Femur (tissue), 1 donor: Measurements from ENCODE around the gene ATXN7L3.
A peak's percentile ranks its signal among the peaks of the same experiment; 100 is the strongest.
"Not testable (repeated sequence)": the region's sequence is repeated elsewhere in the genome, so short reads cannot be mapped to it uniquely, and the experiment has no call there.

ENCODE experiments used
- DNase-seq: peaks from one replicate; pipeline ENCODE4 v3.0.0-alpha.2; 2017

The ATXN7L3 gene

DNA sequence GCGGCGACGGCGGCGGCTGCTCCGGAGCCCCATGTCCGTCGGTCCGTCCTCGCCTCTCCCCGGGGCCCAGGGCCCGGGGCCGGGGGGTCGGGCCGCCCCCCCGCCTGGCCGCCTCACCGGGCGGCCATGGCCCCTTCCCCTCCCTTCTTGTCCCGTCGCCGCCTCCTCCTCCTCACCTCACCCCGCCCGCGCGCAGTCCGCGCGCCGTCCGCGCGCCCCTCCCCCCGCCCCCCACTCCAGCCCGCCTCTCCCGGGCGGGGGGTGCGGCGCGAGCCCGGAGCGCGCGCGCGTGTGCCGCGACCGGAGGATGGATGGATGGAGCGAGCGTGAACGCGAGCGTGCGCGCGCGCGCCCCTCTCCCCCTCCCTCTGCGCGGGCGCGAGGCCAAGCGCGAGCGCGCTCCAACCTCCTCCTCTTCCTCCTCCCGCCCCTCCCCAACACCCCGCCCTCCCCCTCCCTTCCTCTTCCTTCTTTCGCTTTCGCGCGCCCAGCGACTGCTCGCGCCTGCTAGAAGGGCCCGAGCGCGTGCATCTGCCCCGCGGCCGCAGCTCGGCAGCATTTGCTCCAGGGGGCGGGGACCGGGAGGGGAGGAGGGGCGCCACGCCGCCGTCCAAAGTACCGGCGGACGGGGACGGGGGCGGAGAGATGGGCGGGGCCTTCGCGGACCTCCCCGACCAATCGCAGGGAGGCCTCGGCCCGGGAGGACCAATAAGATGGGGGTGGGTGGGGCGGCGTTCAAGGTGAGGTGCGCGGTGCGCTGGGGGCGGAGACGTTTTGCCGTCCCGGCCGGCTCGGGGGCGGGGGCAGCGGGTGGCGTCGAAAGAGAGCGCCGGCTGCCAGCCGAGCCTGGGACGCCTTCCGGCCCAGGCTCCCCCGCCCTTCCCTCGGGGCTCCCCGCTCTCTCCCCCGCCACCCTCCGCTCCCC lies at the start of gene ATXN7L3:
ATXN7L3 (minus strand) TSS at position 332 of the 925 bp plus-strand sequence. CDS start 1,814 bp downstream, outside the sequence.
- DNase-seq, result peak; percentile 99

- DNase-seq, result no peak
Observed at GRCh38 chr17:44247876-44248736, 48.4 kb upstream of the ATXN7L3 start.

DNA sequence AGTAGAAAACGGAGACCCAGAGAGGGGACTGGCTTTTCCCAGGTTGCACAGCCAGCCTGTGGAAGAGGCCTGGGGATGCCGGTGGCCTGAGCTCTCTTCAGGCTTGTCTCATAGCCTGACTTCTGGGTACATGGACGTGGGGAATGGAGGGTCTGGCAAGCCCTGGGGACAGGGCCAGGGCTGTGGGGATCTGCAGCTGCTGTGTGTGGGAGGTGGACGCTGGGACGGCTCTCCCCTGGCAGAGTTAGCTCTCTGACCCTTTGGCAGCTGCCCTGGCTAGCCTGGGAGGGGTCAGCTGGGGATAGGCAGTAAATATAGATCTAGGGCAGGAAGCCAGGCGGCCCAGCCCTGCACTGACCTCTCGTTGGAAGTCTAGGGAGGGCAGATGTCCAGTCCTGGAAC lies 47.8 kb upstream of the ATXN7L3 start:
- DNase-seq, result peak; percentile 68

DNA sequence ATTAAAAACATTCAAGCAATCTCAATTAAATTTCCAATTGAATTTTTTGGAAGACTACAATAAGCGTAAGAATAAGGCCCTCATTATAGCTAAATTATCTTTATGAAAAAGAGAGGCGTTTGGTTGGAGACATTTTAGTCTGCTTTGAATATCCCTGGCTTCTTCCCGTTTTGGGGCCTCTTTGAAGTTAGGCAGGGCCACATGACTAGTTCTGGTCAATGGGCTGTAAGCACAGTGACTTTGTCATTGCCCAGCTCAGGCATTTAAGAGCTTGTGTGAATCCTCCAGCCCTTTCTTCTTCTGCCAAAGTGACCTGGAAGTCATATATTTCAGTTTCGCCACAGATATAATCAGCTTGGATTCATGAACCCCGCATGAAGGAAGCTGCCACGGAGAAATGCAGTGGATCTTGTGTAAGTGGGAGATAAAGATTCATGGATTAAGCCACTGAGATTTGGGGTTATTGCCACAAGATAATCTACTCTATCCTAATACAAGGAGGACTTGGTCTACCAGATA lies 41.5 kb upstream of the ATXN7L3 start:
- DNase-seq, result no peak

DNA sequence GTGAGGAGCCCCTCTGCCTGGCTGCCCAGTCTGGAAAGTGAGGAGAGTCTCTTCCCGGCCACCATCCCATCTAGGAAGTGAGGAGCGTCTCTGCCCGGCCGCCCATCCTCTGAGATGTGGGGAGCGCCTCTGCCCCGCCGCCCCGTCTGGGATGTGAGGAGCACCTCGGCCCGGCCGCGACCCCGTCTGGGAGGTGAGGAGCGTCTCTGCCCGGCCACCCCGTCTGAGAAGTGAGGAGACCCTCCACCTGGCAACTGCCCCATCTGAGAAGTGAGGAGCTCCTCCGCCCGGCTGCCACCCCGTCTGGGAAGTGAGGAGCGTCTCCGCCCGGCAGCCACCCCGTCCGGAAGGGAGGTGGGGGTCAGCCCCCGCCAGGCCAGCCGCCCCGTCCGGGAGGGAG lies 38.2 kb upstream of the ATXN7L3 start:
- not testable (repeated sequence) for DNase-seq

DNA sequence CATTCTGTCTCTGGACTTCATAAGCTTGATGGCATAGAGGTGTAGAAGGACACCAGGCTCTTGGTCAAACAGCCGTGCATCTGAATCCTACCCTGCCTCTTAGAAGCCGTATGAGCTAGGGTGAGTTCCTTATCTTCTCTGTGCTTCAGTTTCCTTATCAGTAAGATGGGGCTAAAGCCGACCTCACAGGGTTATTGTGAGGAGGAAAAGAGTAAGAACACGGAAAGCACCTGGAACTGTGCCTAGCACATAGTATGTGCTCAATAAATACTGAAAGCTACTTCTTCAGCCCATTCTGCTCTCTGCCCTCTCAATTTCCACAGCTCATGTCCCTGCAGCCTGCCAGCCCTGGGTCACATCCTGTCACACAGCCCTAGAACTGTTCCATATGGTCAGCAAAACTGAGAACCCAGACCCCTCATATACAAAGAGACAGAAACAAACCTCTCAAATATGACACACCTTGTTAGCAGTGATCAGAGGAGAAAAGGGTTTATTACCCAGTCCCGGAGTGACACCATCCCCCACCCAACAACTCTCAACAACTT lies 36.8 kb upstream of the ATXN7L3 start:
- DNase-seq, result no peak

DNA sequence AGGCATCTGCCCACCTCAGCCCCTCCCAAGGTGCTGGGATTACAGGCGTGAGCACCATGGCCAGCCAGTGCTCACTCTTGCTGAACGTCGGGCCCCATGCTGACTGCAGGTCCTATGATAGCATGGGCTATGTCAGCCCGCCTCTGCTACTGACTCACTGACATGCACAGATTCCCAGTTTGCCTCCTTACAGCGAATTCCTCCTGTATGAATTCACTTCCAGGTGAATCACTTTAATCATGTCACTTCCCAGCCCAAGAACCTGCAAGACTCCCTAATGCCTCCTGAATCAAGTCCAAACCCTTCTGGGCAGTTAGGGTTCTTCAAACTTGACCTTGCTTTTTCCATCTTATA lies 35.9 kb upstream of the ATXN7L3 start:
- no peak for DNase-seq

DNA sequence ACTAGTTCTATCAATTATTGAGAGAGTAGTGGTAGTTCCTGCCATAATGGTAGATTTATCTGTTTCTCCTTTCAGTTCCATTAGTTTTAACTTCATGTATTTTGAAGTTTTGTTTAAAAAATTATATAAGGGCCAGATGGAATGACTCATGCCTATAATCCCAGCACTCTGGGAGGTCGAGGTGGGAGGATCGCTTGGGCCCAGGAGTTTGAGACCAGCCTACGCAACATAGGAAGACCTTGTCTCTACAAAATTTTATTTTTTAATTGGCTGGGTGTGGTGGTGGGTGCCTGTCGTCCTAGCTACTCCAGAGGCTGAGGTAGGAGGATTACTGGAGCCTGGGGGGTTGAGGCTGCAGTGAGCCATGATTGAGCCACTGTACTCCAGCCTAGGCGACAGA lies 33.9 kb upstream of the ATXN7L3 start:
- no peak for DNase-seq

GRCh38 chr17:44232061-44232460 lies 32.4 kb upstream of the ATXN7L3 start:
- no peak for DNase-seq

- no peak for DNase-seq
Observed at GRCh38 chr17:44230140-44230539, 30.5 kb upstream of the ATXN7L3 start.

DNA sequence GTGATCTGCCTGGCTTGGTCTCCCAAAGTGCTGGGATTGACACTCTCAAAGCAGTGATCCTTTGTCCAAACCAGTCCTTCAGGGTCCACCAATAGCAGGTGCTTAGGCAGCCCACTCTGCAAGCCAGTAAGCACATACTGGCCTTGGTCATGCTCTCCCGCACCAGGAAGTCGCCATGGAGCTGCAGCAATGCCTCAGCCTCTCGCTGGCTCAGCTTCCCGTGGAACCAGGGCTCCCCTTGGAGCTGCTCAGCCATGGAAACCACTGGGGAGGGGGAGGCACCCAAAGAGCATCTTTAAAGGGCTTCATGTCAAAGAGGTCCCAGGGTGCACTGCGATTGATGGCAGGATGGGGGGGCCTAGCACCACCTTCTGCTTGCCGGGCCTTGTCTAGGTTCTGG lies 29.4 kb upstream of the ATXN7L3 start:
- no peak for DNase-seq

DNA sequence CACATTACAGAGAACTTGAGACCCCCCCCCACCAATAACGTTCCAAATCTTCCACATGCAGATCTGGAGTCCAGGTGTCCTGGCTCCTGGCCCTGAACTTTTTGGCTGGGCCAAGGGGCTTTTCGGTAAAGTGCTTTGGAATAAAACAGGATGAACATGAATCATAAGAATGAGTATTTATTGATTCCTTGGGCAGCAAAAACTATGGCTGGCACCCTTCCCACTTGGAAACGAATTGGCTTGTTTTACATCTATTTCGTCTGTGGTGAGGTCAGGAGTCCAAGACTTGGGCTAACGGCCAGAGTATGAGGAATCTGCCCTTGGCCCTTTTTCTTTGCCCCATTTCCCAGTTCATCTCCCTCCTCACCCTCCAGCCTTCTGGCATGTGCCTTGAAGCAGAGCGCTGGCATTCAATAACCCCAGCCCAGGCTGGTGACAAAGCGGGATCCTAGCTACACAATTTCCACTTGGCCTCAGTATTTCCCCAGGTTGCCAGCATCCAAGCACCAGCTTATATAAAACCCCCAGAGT lies 23.9 kb upstream of the ATXN7L3 start:
- DNase-seq, result peak; percentile 62

- peak; percentile 82 for DNase-seq
Observed at GRCh38 chr17:44222112-44222869, 22.6 kb upstream of the ATXN7L3 start.

- DNase-seq, result no peak
Observed at GRCh38 chr17:44221862-44222111, 22.1 kb upstream of the ATXN7L3 start.

GRCh38 chr17:44221084-44221861 lies 21.6 kb upstream of the ATXN7L3 start:
- DNase-seq, result peak; percentile 92

DNA sequence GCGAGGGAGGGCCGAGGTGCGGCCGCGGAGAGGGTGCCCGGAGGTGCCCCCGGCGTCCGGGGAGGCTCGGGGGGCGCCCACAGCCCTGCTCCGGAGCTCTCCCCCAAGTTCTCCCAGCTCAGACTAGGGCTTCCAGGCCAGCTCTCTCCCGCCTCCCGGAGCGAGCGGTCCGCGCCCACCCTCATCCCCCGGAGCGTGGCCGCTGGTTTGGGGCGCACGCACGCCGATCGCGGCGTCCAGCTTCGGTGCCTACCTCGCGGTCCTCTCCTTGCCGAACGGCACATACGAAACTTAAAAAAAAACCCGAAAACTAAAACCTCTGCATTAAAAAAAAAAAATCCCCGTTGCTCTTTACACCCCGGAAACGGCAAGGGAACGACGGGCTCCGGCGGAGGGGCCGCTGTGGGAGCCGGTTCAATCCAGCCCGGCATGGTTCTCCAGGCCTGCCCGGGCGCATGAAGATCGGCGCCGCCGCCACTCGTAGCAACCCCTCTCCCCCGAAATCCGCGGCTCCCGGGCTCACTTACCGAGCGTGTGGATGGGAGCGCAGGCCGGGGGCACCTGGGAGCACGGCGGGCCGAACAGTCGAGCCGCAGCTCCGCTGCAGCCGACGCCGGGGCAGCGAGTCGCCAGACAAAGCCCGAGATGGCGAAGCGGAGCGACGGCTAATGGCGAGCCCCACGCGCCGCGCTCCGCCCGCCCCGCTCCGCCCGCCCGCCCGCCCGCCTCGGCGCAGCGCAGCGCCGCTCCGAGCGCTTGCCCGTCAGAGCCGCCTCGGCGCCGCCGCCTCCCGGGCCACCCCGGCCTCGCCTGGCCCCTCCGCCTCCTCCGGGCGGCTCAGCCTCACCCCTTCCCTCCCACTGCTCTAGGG lies 20.8 kb upstream of the ATXN7L3 start:
- DNase-seq, result peak; percentile 73

GRCh38 chr17:44219616-44220212 lies 20.0 kb upstream of the ATXN7L3 start, which contains the start of gene UBTF:
Gene UBTF, minus strand, starts transcription at chr17:44219675. Its CDS starts 1,446 bp downstream, at chr17:44218229.
- DNase-seq, result peak; percentile 88

GRCh38 chr17:44219108-44219615 lies 19.5 kb upstream of the ATXN7L3 start:
- DNase-seq, result peak; percentile 80

GRCh38 chr17:44218344-44219107 lies 18.8 kb upstream of the ATXN7L3 start:
- DNase-seq, result peak; percentile 93
